ENCODE data around the gene CSNK1G2.

CSNK1G2 gene

GRCh38 chr19:1991018-1991913 is 50.3 kb downstream of the CSNK1G2 start:
- no peak overlapping the region for H3K4me3 ChIP-seq (ENCODE audit: control insufficient read depth in 1 of 7, extremely low read depth in 1 of 7, insufficient read depth in 4 of 7, low read depth in 2 of 7, low read length in 6 of 7)
- H3K4me1 ChIP-seq (ENCODE audit: control extremely low read depth in 1 of 4, control insufficient read depth in 4 of 4, insufficient read depth in 4 of 4, low read length in 3 of 4): no peaks in the 10 kb centered on the region
- peaks cover 7 to 64% (median 44%) of the 10 kb centered on the region in 4 experiments for H3K36me3 ChIP-seq (ENCODE audit: control insufficient read depth in 4 of 4, insufficient read depth in 4 of 4, low read length in 3 of 4)
- no peaks in the 10 kb centered on the region for H3K9me3 ChIP-seq (ENCODE audit: control extremely low read depth in 1 of 5, control insufficient read depth in 4 of 5, insufficient read depth in 2 of 5, low read depth in 1 of 5, low read length in 4 of 5)
- no peak for DNase-seq
- H3K27me3 ChIP-seq (replicated peaks in 2 of 5; ENCODE audit: control insufficient read depth in 4 of 5, insufficient read depth in 5 of 5, low read length in 4 of 5): no peaks in the 10 kb centered on the region
- H3K27ac ChIP-seq (ENCODE audit: insufficient read depth in 1 of 2, low read depth in 1 of 2, low read length in 2 of 2, poor library complexity in 1 of 2, severe bottlenecking in 2 of 2): no peak overlapping the region
- WGBS (ENCODE audit: insufficient coverage): 92% methylated on average over 27 of the region's 30 CpGs
- CTCF ChIA-PET: interaction anchor here (1.1 to 2.4 kb wide), 2 partner anchors 9 to 79 kb away, joined by 3 to 10 read pairs; no protein-coding TSS in a partner anchor
- POLR2A ChIA-PET: interaction anchor here (0.6 kb wide), 1 partner anchor 293 kb away, joined by 5 read pairs; no protein-coding TSS in a partner anchor

GRCh38 chr19:1992759-1993260 is 51.8 kb downstream of the CSNK1G2 start:
- no peak overlapping the region for H3K27ac ChIP-seq (ENCODE audit: insufficient read depth in 1 of 2, low read depth in 1 of 2, low read length in 2 of 2, poor library complexity in 1 of 2, severe bottlenecking in 2 of 2)
- H3K9me3 ChIP-seq (ENCODE audit: control extremely low read depth in 1 of 5, control insufficient read depth in 4 of 5, insufficient read depth in 2 of 5, low read depth in 1 of 5, low read length in 4 of 5): no peaks in the 10 kb centered on the region
- peak; percentile 14 to 32 (median 31) for DNase-seq
- 98% methylated on average over 18 of the region's 44 CpGs for WGBS (ENCODE audit: insufficient coverage)
- H3K36me3 ChIP-seq (ENCODE audit: control insufficient read depth in 4 of 4, insufficient read depth in 4 of 4, low read length in 3 of 4): peaks cover 11 to 62% (median 41%) of the 10 kb centered on the region in 4 experiments
- H3K27me3 ChIP-seq (replicated peaks in 2 of 5; ENCODE audit: control insufficient read depth in 4 of 5, insufficient read depth in 5 of 5, low read length in 4 of 5): no peaks in the 10 kb centered on the region
- POLR2A ChIA-PET: no interaction called here
- CTCF ChIA-PET: no interaction called here
- H3K4me1 ChIP-seq (ENCODE audit: control extremely low read depth in 1 of 4, control insufficient read depth in 4 of 4, insufficient read depth in 4 of 4, low read length in 3 of 4): no peaks in the 10 kb centered on the region
- no peak overlapping the region for H3K4me3 ChIP-seq (ENCODE audit: control insufficient read depth in 1 of 7, extremely low read depth in 1 of 7, insufficient read depth in 4 of 7, low read depth in 2 of 7, low read length in 6 of 7)

- Histone ChIP-seq H3K36me3 (ENCODE audit: control insufficient read depth in 4 of 4, insufficient read depth in 4 of 4, low read length in 3 of 4) (peaks cover 8 to 56% (median 37%) of the 10 kb centered on the region in 4 experiments), H3K9me3 (ENCODE audit: control extremely low read depth in 1 of 5, control insufficient read depth in 4 of 5, insufficient read depth in 2 of 5, low read depth in 1 of 5, low read length in 4 of 5) (no peaks in the 10 kb centered on the region)
- 96% methylated on average over 29 of the region's 31 CpGs for WGBS (ENCODE audit: insufficient coverage)
Measured at GRCh38 chr19:1997353-1998233, 56.6 kb downstream of the CSNK1G2 start.

GRCh38 chr19:1998712-1999708 is 58.0 kb downstream of the CSNK1G2 start:
- Histone ChIP-seq H3K36me3 (ENCODE audit: control insufficient read depth in 4 of 4, insufficient read depth in 4 of 4, low read length in 3 of 4) (peaks cover 4 to 52% (median 34%) of the 10 kb centered on the region in 4 experiments), H3K4me3 (ENCODE audit: control insufficient read depth in 1 of 7, extremely low read depth in 1 of 7, insufficient read depth in 4 of 7, low read depth in 2 of 7, low read length in 6 of 7) (peak overlapping the region in 1 of 7 experiments; percentile 16), H3K4me1 (ENCODE audit: control extremely low read depth in 1 of 4, control insufficient read depth in 4 of 4, insufficient read depth in 4 of 4, low read length in 3 of 4) (peaks cover 0 to 9% (median 0%) of the 10 kb centered on the region in 4 experiments), H3K27ac (ENCODE audit: insufficient read depth in 1 of 2, low read depth in 1 of 2, low read length in 2 of 2, poor library complexity in 1 of 2, severe bottlenecking in 2 of 2) (no peak overlapping the region), H3K27me3 (replicated peaks in 2 of 5; ENCODE audit: control insufficient read depth in 4 of 5, insufficient read depth in 5 of 5, low read length in 4 of 5) (no peaks in the 10 kb centered on the region), H3K9me3 (ENCODE audit: control extremely low read depth in 1 of 5, control insufficient read depth in 4 of 5, insufficient read depth in 2 of 5, low read depth in 1 of 5, low read length in 4 of 5) (no peaks in the 10 kb centered on the region)
- POLR2A ChIA-PET: no interaction called here
- CTCF ChIA-PET: no interaction called here
- 86% methylated on average over 45 of the region's 52 CpGs for WGBS (ENCODE audit: insufficient coverage)
- peak; percentile 15 to 60 (median 60) for DNase-seq

More at GRCh38 chr19:1997353-1998233, 56.6 kb downstream of the CSNK1G2 start:
- H3K4me3 ChIP-seq (ENCODE audit: control insufficient read depth in 1 of 7, extremely low read depth in 1 of 7, insufficient read depth in 4 of 7, low read depth in 2 of 7, low read length in 6 of 7): no peak overlapping the region
- DNase-seq: no peak
- H3K27ac ChIP-seq (ENCODE audit: insufficient read depth in 1 of 2, low read depth in 1 of 2, low read length in 2 of 2, poor library complexity in 1 of 2, severe bottlenecking in 2 of 2): no peak overlapping the region
- POLR2A ChIA-PET: interaction anchor here (0.7 kb wide), 1 partner anchor 20 kb away, joined by 11 read pairs; no protein-coding TSS in a partner anchor
- CTCF ChIA-PET: no interaction called here
- peaks cover 0 to 9% (median 0%) of the 10 kb centered on the region in 4 experiments for H3K4me1 ChIP-seq (ENCODE audit: control extremely low read depth in 1 of 4, control insufficient read depth in 4 of 4, insufficient read depth in 4 of 4, low read length in 3 of 4)
- H3K27me3 ChIP-seq (replicated peaks in 2 of 5; ENCODE audit: control insufficient read depth in 4 of 5, insufficient read depth in 5 of 5, low read length in 4 of 5): no peaks in the 10 kb centered on the region

GRCh38 chr19:1999856-2000515 is 59.0 kb downstream of the CSNK1G2 start:
- Histone ChIP-seq H3K36me3 (ENCODE audit: control insufficient read depth in 4 of 4, insufficient read depth in 4 of 4, low read length in 3 of 4) (peaks cover 4 to 52% (median 34%) of the 10 kb centered on the region in 4 experiments), H3K9me3 (ENCODE audit: control extremely low read depth in 1 of 5, control insufficient read depth in 4 of 5, insufficient read depth in 2 of 5, low read depth in 1 of 5, low read length in 4 of 5) (no peaks in the 10 kb centered on the region), H3K27me3 (replicated peaks in 2 of 5; ENCODE audit: control insufficient read depth in 4 of 5, insufficient read depth in 5 of 5, low read length in 4 of 5) (no peaks in the 10 kb centered on the region), H3K4me1 (ENCODE audit: control extremely low read depth in 1 of 4, control insufficient read depth in 4 of 4, insufficient read depth in 4 of 4, low read length in 3 of 4) (peaks cover 0 to 9% (median 0%) of the 10 kb centered on the region in 4 experiments), H3K27ac (ENCODE audit: insufficient read depth in 1 of 2, low read depth in 1 of 2, low read length in 2 of 2, poor library complexity in 1 of 2, severe bottlenecking in 2 of 2) (no peak overlapping the region), H3K4me3 (ENCODE audit: control insufficient read depth in 1 of 7, extremely low read depth in 1 of 7, insufficient read depth in 4 of 7, low read depth in 2 of 7, low read length in 6 of 7) (no peak overlapping the region)
- DNase-seq: no peak
- POLR2A ChIA-PET: no interaction called here
- CTCF ChIA-PET: no interaction called here
- WGBS (ENCODE audit: insufficient coverage): 90% methylated on average over 21 of the region's 26 CpGs

- H3K27me3 ChIP-seq (replicated peaks in 2 of 5; ENCODE audit: control insufficient read depth in 4 of 5, insufficient read depth in 5 of 5, low read length in 4 of 5): no peaks in the 10 kb centered on the region
- WGBS (ENCODE audit: insufficient coverage): no CpG with 5 or more reads among the region's 4 CpGs
- no peak for DNase-seq
- ChIA-PET POLR2A (no interaction called here), CTCF (interaction anchor here (0.6 to 1.1 kb wide), 2 partner anchors 23 to 473 kb away, joined by 3 read pairs; no protein-coding TSS in a partner anchor)
- peaks cover 0 to 17% (median 6%) of the 10 kb centered on the region in 4 experiments for H3K4me1 ChIP-seq (ENCODE audit: control extremely low read depth in 1 of 4, control insufficient read depth in 4 of 4, insufficient read depth in 4 of 4, low read length in 3 of 4)
- H3K36me3 ChIP-seq (ENCODE audit: control insufficient read depth in 4 of 4, insufficient read depth in 4 of 4, low read length in 3 of 4): peaks cover 0 to 30% (median 21%) of the 10 kb centered on the region in 4 experiments
- no peak overlapping the region for H3K27ac ChIP-seq (ENCODE audit: insufficient read depth in 1 of 2, low read depth in 1 of 2, low read length in 2 of 2, poor library complexity in 1 of 2, severe bottlenecking in 2 of 2)
- no peaks in the 10 kb centered on the region for H3K9me3 ChIP-seq (ENCODE audit: control extremely low read depth in 1 of 5, control insufficient read depth in 4 of 5, insufficient read depth in 2 of 5, low read depth in 1 of 5, low read length in 4 of 5)
- H3K4me3 ChIP-seq (ENCODE audit: control insufficient read depth in 1 of 7, extremely low read depth in 1 of 7, insufficient read depth in 4 of 7, low read depth in 2 of 7, low read length in 6 of 7): no peak overlapping the region
Measured at GRCh38 chr19:2003874-2004273, 62.9 kb downstream of the CSNK1G2 start.
